ENCODE data around the gene NTM.

Gene NTM

DNA sequence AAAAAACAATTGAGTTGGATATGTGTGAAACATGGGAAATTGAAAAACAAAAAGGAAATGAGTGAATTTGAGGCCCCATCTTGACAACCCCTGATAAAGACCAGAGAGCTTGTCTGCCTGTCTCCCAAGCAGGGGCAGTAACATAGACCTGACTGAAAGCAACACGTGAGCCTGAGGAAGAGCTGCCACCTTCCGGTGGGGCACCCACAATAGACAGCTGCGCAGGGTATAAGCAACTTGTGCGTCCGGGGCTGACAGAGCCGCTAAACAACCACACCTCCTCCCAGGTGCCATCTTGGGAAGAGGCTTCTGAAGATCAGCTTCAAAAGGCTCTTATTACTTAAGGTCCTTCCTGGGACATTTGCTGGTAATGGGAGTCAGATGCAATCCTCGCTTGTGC lies 166.8 kb downstream of the NTM start:
- H2BK5ac ChIP-seq (ENCODE audit: low read length) = no peak overlapping the region
- H3K4me2 ChIP-seq (ENCODE audit: insufficient read depth, low read length, poor library complexity, severe bottlenecking) = no peak overlapping the region
- peak overlapping the region; percentile 54 for H2AK5ac ChIP-seq (ENCODE audit: low read depth, low read length)
- H4K91ac ChIP-seq (ENCODE audit: low read depth, low read length, poor library complexity) = no peak overlapping the region
- H2BK12ac ChIP-seq (ENCODE audit: low read length) = no peak overlapping the region
- H3K79me1 ChIP-seq (ENCODE audit: low read depth, low read length) = peaks cover 1% of the 10 kb centered on the region
- no peak overlapping the region for H4K8ac ChIP-seq (ENCODE audit: low read depth, low read length)
- H3K27ac ChIP-seq (replicated peaks; ENCODE audit: low read length) = no peak overlapping the region
- H2AFZ ChIP-seq (ENCODE audit: low read length) = no peak overlapping the region
- H2BK120ac ChIP-seq (ENCODE audit: low read depth, low read length) = peak overlapping the region; percentile 36
- no peak overlapping the region for H3K23ac ChIP-seq (ENCODE audit: low read depth, low read length, poor library complexity)
- H3K9ac ChIP-seq (ENCODE audit: low read depth, low read length, poor library complexity) = no peak overlapping the region
- no peaks in the 10 kb centered on the region for H3K36me3 ChIP-seq (replicated peaks in 1 of 2; ENCODE audit: control insufficient read depth in 2 of 2, insufficient read depth in 2 of 2, low read length in 2 of 2)
- H3K18ac ChIP-seq (ENCODE audit: low read length) = no peak overlapping the region
- DNase-seq (ENCODE audit: low spot score) = no peak
- no peak overlapping the region for H3K4me3 ChIP-seq (ENCODE audit: low read length in 2 of 2)
- peaks cover 0 to 19% of the 10 kb centered on the region in 2 donors for H3K4me1 ChIP-seq (ENCODE audit: control insufficient read depth in 2 of 2, insufficient read depth in 1 of 2, low read depth in 1 of 2, low read length in 2 of 2)
- no peaks in the 10 kb centered on the region for H3K9me3 ChIP-seq (replicated peaks in 1 of 2; ENCODE audit: control insufficient read depth in 2 of 2, insufficient read depth in 1 of 2, low read depth in 1 of 2, low read length in 2 of 2)
- no CpG with 5 or more reads among the region's 7 CpGs for WGBS, 2 donors (ENCODE audit: extremely low coverage in 2 of 2, insufficient read length in 2 of 2, insufficient replicate concordance in 1 of 2)
- no peak overlapping the region for H2BK15ac ChIP-seq (ENCODE audit: low read length)
- H3K27me3 ChIP-seq (ENCODE audit: control insufficient read depth in 3 of 3, insufficient read depth in 3 of 3, low read depth in 1 of 3, low read length in 3 of 3) = no peaks in the 10 kb centered on the region
- no peak overlapping the region for H3K4ac ChIP-seq (ENCODE audit: low read length)
- H3K14ac ChIP-seq (ENCODE audit: low read length) = no peak overlapping the region

- peak overlapping the region; percentile 9 for H3K18ac ChIP-seq (ENCODE audit: low read length)
- H2BK12ac ChIP-seq (ENCODE audit: low read length) = no peak overlapping the region
- no peak overlapping the region for H3K14ac ChIP-seq (ENCODE audit: low read length)
- H2AFZ ChIP-seq (ENCODE audit: low read length) = no peak overlapping the region
- H3K27me3 ChIP-seq (ENCODE audit: control insufficient read depth in 3 of 3, insufficient read depth in 3 of 3, low read depth in 1 of 3, low read length in 3 of 3) = no peaks in the 10 kb centered on the region
- H3K4me3 ChIP-seq (ENCODE audit: low read length in 2 of 2) = no peak overlapping the region
- WGBS, 2 donors (ENCODE audit: extremely low coverage in 2 of 2, insufficient read length in 2 of 2, insufficient replicate concordance in 1 of 2) = no CpG with 5 or more reads among the region's 6 CpGs
- H2AK5ac ChIP-seq (ENCODE audit: low read depth, low read length) = peak overlapping the region; percentile 54
- H3K27ac ChIP-seq (replicated peaks; ENCODE audit: low read length) = no peak overlapping the region
- no peak overlapping the region for H3K23ac ChIP-seq (ENCODE audit: low read depth, low read length, poor library complexity)
- peaks cover 0 to 19% of the 10 kb centered on the region in 2 donors for H3K4me1 ChIP-seq (ENCODE audit: control insufficient read depth in 2 of 2, insufficient read depth in 1 of 2, low read depth in 1 of 2, low read length in 2 of 2)
- H2BK120ac ChIP-seq (ENCODE audit: low read depth, low read length) = no peak overlapping the region
- no peak overlapping the region for H4K8ac ChIP-seq (ENCODE audit: low read depth, low read length)
- no peaks in the 10 kb centered on the region for H3K9me3 ChIP-seq (replicated peaks in 1 of 2; ENCODE audit: control insufficient read depth in 2 of 2, insufficient read depth in 1 of 2, low read depth in 1 of 2, low read length in 2 of 2)
- no peak overlapping the region for H3K4me2 ChIP-seq (ENCODE audit: insufficient read depth, low read length, poor library complexity, severe bottlenecking)
- no peak overlapping the region for H2BK15ac ChIP-seq (ENCODE audit: low read length)
- DNase-seq (ENCODE audit: low spot score) = no peak
- no peak overlapping the region for H3K9ac ChIP-seq (ENCODE audit: low read depth, low read length, poor library complexity)
- H3K36me3 ChIP-seq (replicated peaks in 1 of 2; ENCODE audit: control insufficient read depth in 2 of 2, insufficient read depth in 2 of 2, low read length in 2 of 2) = no peaks in the 10 kb centered on the region
- H4K91ac ChIP-seq (ENCODE audit: low read depth, low read length, poor library complexity) = no peak overlapping the region
- peaks cover 1% of the 10 kb centered on the region for H3K79me1 ChIP-seq (ENCODE audit: low read depth, low read length)
- no peak overlapping the region for H3K4ac ChIP-seq (ENCODE audit: low read length)
- H2BK5ac ChIP-seq (ENCODE audit: low read length) = no peak overlapping the region
Measured at GRCh38 chr11:131537748-131538147, 167.3 kb downstream of the NTM start.

DNA sequence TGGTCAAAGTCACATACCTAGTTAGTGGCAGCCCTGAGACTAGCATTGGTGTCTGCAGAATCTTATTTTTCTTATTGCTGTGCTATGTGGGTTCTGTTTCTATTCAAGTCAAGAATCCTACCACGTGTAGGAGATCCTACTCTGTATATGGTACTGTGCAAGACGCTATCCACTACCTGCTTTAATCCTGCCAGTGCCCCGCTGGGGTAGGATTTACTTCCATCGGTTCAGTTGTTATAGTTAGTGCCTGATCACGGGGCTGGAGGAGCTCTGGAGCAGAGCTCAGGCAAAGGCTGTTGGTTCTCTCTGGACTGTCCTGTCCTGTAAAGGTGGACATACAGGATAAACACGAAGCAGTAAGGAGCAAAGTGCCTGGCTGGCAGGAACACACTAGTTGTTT lies 167.9 kb downstream of the NTM start:
- WGBS, 2 donors (ENCODE audit: extremely low coverage in 2 of 2, insufficient read length in 2 of 2, insufficient replicate concordance in 1 of 2) = no CpG with 5 or more reads among the region's 6 CpGs
- Histone ChIP-seq H3K4me2 (ENCODE audit: insufficient read depth, low read length, poor library complexity, severe bottlenecking) (no peak overlapping the region), H3K79me1 (ENCODE audit: low read depth, low read length) (peaks cover 1% of the 10 kb centered on the region), H3K23ac (ENCODE audit: low read depth, low read length, poor library complexity) (no peak overlapping the region), H4K91ac (ENCODE audit: low read depth, low read length, poor library complexity) (no peak overlapping the region), H3K14ac (ENCODE audit: low read length) (no peak overlapping the region), H3K18ac (ENCODE audit: low read length) (no peak overlapping the region), H3K4ac (ENCODE audit: low read length) (no peak overlapping the region), H2AFZ (ENCODE audit: low read length) (no peak overlapping the region), H3K36me3 (replicated peaks in 1 of 2; ENCODE audit: control insufficient read depth in 2 of 2, insufficient read depth in 2 of 2, low read length in 2 of 2) (no peaks in the 10 kb centered on the region), H3K9me3 (replicated peaks in 1 of 2; ENCODE audit: control insufficient read depth in 2 of 2, insufficient read depth in 1 of 2, low read depth in 1 of 2, low read length in 2 of 2) (no peaks in the 10 kb centered on the region), H3K27me3 (ENCODE audit: control insufficient read depth in 3 of 3, insufficient read depth in 3 of 3, low read depth in 1 of 3, low read length in 3 of 3) (no peaks in the 10 kb centered on the region), H2BK120ac (ENCODE audit: low read depth, low read length) (no peak overlapping the region), H3K27ac (replicated peaks; ENCODE audit: low read length) (no peak overlapping the region), H3K9ac (ENCODE audit: low read depth, low read length, poor library complexity) (no peak overlapping the region), H2BK12ac (ENCODE audit: low read length) (no peak overlapping the region), H2BK5ac (ENCODE audit: low read length) (no peak overlapping the region), H2AK5ac (ENCODE audit: low read depth, low read length) (no peak overlapping the region), H4K8ac (ENCODE audit: low read depth, low read length) (no peak overlapping the region), H3K4me1 (ENCODE audit: control insufficient read depth in 2 of 2, insufficient read depth in 1 of 2, low read depth in 1 of 2, low read length in 2 of 2) (peaks cover 0 to 19% of the 10 kb centered on the region in 2 donors), H2BK15ac (ENCODE audit: low read length) (no peak overlapping the region), H3K4me3 (ENCODE audit: low read length in 2 of 2) (no peak overlapping the region)
- no peak for DNase-seq (ENCODE audit: low spot score)

DNA sequence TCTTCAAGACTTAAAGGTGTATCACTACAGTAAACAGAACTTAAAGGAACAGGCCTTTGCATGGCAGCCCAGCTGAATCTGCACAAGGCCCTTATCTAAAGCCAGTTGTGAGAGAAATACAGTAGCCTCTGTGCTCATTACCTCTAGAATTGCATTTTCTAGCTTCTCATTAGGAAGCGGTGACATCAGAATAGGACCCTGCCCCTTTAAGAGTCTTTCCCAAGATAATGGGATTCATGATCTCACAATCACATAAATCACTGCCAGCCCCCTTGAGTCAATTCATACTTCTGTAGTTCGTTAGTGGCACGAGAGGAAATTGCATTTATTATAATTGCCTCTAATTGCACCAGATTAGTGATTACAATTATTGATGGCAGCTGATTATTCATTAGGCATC lies 170.3 kb downstream of the NTM start:
- no peak overlapping the region for H3K23ac ChIP-seq (ENCODE audit: low read depth, low read length, poor library complexity)
- H3K27me3 ChIP-seq (ENCODE audit: control insufficient read depth in 3 of 3, insufficient read depth in 3 of 3, low read depth in 1 of 3, low read length in 3 of 3) = no peaks in the 10 kb centered on the region
- no peak overlapping the region for H3K27ac ChIP-seq (replicated peaks; ENCODE audit: low read length)
- H3K4me2 ChIP-seq (ENCODE audit: insufficient read depth, low read length, poor library complexity, severe bottlenecking) = no peak overlapping the region
- H3K4me1 ChIP-seq (ENCODE audit: control insufficient read depth in 2 of 2, insufficient read depth in 1 of 2, low read depth in 1 of 2, low read length in 2 of 2) = peaks cover 0 to 8% of the 10 kb centered on the region in 2 donors
- H4K8ac ChIP-seq (ENCODE audit: low read depth, low read length) = no peak overlapping the region
- no peak overlapping the region for H3K9ac ChIP-seq (ENCODE audit: low read depth, low read length, poor library complexity)
- no peaks in the 10 kb centered on the region for H3K9me3 ChIP-seq (replicated peaks in 1 of 2; ENCODE audit: control insufficient read depth in 2 of 2, insufficient read depth in 1 of 2, low read depth in 1 of 2, low read length in 2 of 2)
- no peaks in the 10 kb centered on the region for H3K36me3 ChIP-seq (replicated peaks in 1 of 2; ENCODE audit: control insufficient read depth in 2 of 2, insufficient read depth in 2 of 2, low read length in 2 of 2)
- no peak overlapping the region for H2BK15ac ChIP-seq (ENCODE audit: low read length)
- H2BK5ac ChIP-seq (ENCODE audit: low read length) = no peak overlapping the region
- H4K91ac ChIP-seq (ENCODE audit: low read depth, low read length, poor library complexity) = no peak overlapping the region
- H2AK5ac ChIP-seq (ENCODE audit: low read depth, low read length) = no peak overlapping the region
- no peak overlapping the region for H3K18ac ChIP-seq (ENCODE audit: low read length)
- no peak overlapping the region for H2AFZ ChIP-seq (ENCODE audit: low read length)
- peaks cover 1% of the 10 kb centered on the region for H3K79me1 ChIP-seq (ENCODE audit: low read depth, low read length)
- no peak overlapping the region for H3K4me3 ChIP-seq (ENCODE audit: low read length in 2 of 2)
- H3K4ac ChIP-seq (ENCODE audit: low read length) = no peak overlapping the region
- no peak overlapping the region for H2BK120ac ChIP-seq (ENCODE audit: low read depth, low read length)
- H2BK12ac ChIP-seq (ENCODE audit: low read length) = no peak overlapping the region
- H3K14ac ChIP-seq (ENCODE audit: low read length) = no peak overlapping the region
- WGBS, 2 donors (ENCODE audit: extremely low coverage in 2 of 2, insufficient read length in 2 of 2, insufficient replicate concordance in 1 of 2) = no CpG with 5 or more reads among the region's 3 CpGs
- DNase-seq (ENCODE audit: low spot score) = no peak

All from neuronal stem cell (in vitro differentiated cells).